Muscle of leg (tissue), 11 donors: ENCODE results near the gene ABHD16A. TPM values are rescaled to one million over a fixed set of nuclear protein-coding genes. Genes with fewer than 3 reads are reported as not detected.

Experiments used
- DNase-seq: peaks from one replicate; pipeline ENCODE4 v3.0.0; 2013
- H3K27ac ChIP-seq: one replicate; pipeline ENCODE4 v1.5.1; 2013; ENCODE audit warnings: mild to moderate bottlenecking, low read length, control low read depth
- H3K27me3 ChIP-seq: one replicate; pipeline ENCODE4 v1.6.1; 2013; ENCODE audit warnings: low read length; ENCODE audit not compliant: control insufficient read depth, insufficient read depth
- H3K36me3 ChIP-seq: one replicate; pipeline ENCODE4 v1.6.1; 2013; ENCODE audit warnings: low read length; ENCODE audit not compliant: control insufficient read depth, insufficient read depth
- H3K4me1 ChIP-seq: one replicate; pipeline ENCODE4 v1.6.1; 2013; ENCODE audit warnings: low read length; ENCODE audit not compliant: control insufficient read depth, insufficient read depth
- H3K4me3 ChIP-seq: one replicate; pipeline ENCODE4 v1.5.1; 2013; ENCODE audit warnings: low read length, control low read depth
- H3K9me3 ChIP-seq: replicated peaks from 2 replicates; pipeline ENCODE4 v1.6.1; 2013; ENCODE audit warnings: low read depth, low read length; ENCODE audit not compliant: control insufficient read depth
- WGBS: methylation state at CpG from one replicate; pipeline ENCODE4 v1.1.5; 2013; ENCODE audit warnings: missing lambda C conversion rate; ENCODE audit not compliant: insufficient coverage; 5-methylcytosine and 5-hydroxymethylcytosine counted together
- polyA plus RNA-seq, 8 donors: library from polyadenylated mRNA; unstranded; fragments of 120-200 nt; gene quantifications; one replicate each; pipeline versions ENCODE4 v1.2.1 to v1.2.3, GENCODE V29; 2013; ENCODE audit warnings: inconsistent platforms in 1 of 8, low replicate concordance in 1 of 8; ENCODE audit not compliant: insufficient read length in 8 of 8, insufficient read depth in 1 of 8
- total RNA-seq: library from RNA; stranded (reverse); fragments of 120-200 nt; gene quantifications from one replicate; pipeline ENCODE4 v1.2.4, GENCODE V29; 2013

Gene ABHD16A
- total and polyA plus RNA-seq, 9 donors = 42.0 to 55.8 (median 45.4) TPM

- Histone ChIP-seq H3K4me1 (peaks cover 37% of the 10 kb centered on the region), H3K4me3 (no peak within 1 kb of the TSS), H3K9me3 (no peaks in the 10 kb centered on the region), H3K27me3 (no peaks in the 10 kb centered on the region), H3K27ac (no peak within 1 kb of the TSS), H3K36me3 (peaks cover 25% of the 10 kb centered on the region)
- no peak for DNase-seq
- 88% methylated on average over 7 of the region's 8 CpGs for WGBS
Observed at GRCh38 chr6:31655349-31656237, 47.5 kb downstream of the ABHD16A start, which contains the start of gene APOM. APOM (plus strand) TSS chr6:31655894; CDS start chr6:31655967, 73 bp downstream.

GRCh38 chr6:31654574-31655348 is 48.4 kb downstream of the ABHD16A start:
- Histone ChIP-seq H3K27me3 (no peaks in the 10 kb centered on the region), H3K27ac (no peak overlapping the region), H3K4me1 (peaks cover 33% of the 10 kb centered on the region), H3K4me3 (no peak overlapping the region), H3K36me3 (peaks cover 28% of the 10 kb centered on the region), H3K9me3 (no peaks in the 10 kb centered on the region)
- DNase-seq = no peak
- 100% methylated on average over 1 of the region's 8 CpGs for WGBS

GRCh38 chr6:31652925-31653724 is 50.0 kb downstream of the ABHD16A start:
- no peaks in the 10 kb centered on the region for H3K27me3 ChIP-seq
- H3K27ac ChIP-seq = peak overlapping the region; percentile 100
- peak overlapping the region; percentile 94 for H3K4me3 ChIP-seq
- 0% methylated on average over 23 of the region's 37 CpGs for WGBS
- peaks cover 41% of the 10 kb centered on the region for H3K36me3 ChIP-seq
- no peaks in the 10 kb centered on the region for H3K9me3 ChIP-seq
- peaks cover 18% of the 10 kb centered on the region for H3K4me1 ChIP-seq
- peak; percentile 98 for DNase-seq

GRCh38 chr6:31651602-31652191 is 51.4 kb downstream of the ABHD16A start:
- Histone ChIP-seq H3K9me3 (no peaks in the 10 kb centered on the region), H3K4me3 (peak overlapping the region; percentile 94), H3K27ac (peak overlapping the region; percentile 100), H3K4me1 (peaks cover 17% of the 10 kb centered on the region), H3K27me3 (no peaks in the 10 kb centered on the region), H3K36me3 (peaks cover 41% of the 10 kb centered on the region)
- WGBS = 0% methylated on average over 24 of the region's 29 CpGs
- peak; percentile 93 for DNase-seq

DNA sequence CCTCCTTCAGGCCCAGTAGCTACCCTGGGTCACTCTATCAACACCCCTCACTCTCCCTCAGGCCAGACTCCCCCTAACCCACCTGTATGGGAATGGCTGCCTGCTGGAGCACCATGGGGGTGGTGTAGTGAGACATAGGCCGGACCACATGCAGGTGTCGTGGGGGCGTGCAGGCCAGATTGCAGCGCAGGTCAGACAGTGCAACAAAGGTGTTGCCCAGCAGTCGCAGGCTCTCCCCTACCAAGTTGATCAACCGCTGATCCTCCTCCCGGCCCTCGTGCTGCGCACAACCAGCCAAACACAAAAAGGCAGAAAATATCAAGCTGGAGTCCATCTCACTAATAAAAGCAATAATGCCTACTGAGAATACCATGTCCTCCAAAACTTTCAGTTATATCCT is 57.8 kb downstream of the ABHD16A start:
- no peak overlapping the region for H3K27ac ChIP-seq
- H3K4me1 ChIP-seq = no peaks in the 10 kb centered on the region
- WGBS = 96% methylated on average over 8 of the region's 9 CpGs
- DNase-seq = no peak
- peaks cover 89% of the 10 kb centered on the region for H3K36me3 ChIP-seq
- H3K4me3 ChIP-seq = no peak overlapping the region
- H3K27me3 ChIP-seq = no peaks in the 10 kb centered on the region
- H3K9me3 ChIP-seq = no peaks in the 10 kb centered on the region

GRCh38 chr6:31643818-31644454 is 59.2 kb downstream of the ABHD16A start:
- Histone ChIP-seq H3K9me3 (no peaks in the 10 kb centered on the region), H3K4me3 (no peak overlapping the region), H3K27me3 (no peaks in the 10 kb centered on the region), H3K4me1 (peaks cover 4% of the 10 kb centered on the region), H3K27ac (no peak overlapping the region), H3K36me3 (peaks cover 93% of the 10 kb centered on the region)
- DNase-seq = no peak
- WGBS = 96% methylated on average over 10 of the region's 17 CpGs

DNA sequence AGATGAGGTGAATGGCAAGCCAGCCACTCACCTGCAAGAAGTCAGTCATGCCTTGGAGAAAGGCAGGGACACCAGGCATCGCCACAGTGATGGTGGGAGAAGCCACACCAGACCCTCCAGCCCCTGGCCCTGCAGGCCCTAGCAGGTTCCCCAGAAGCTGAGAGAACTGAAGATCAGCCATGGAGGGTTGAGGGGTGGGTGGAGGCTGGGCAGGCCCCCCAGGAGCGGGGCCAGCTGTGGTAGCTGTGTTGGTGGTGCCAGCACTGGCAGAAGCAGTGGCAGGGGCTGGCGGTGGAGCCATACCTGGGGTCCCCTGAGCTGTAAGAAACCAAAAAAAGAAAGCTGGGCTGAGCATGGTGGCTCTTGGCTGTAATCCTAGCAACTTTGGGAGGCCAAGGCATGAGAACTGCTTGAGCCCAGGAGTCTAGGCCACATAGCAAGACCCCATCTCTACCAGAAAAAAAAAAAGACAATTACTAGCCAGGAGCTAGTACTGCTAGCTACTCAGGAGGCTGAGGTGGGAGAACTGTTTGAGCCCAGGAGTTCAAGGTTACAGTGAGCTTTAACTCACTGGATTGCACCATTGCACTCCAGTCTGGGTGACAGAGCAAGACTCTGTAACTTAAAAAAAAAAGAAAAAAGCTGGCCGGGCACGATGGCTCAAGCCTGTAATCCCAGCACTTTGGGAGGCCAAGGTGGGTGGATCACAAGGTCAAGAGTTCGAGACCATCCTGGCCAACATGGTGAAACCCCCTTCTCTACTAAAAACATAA is 60.1 kb downstream of the ABHD16A start:
- H3K9me3 ChIP-seq = no peaks in the 10 kb centered on the region
- H3K36me3 ChIP-seq = peaks cover 88% of the 10 kb centered on the region
- H3K4me1 ChIP-seq = peaks cover 4% of the 10 kb centered on the region
- H3K27ac ChIP-seq = no peak overlapping the region
- 95% methylated on average over 2 of the region's 6 CpGs for WGBS
- H3K4me3 ChIP-seq = no peak overlapping the region
- H3K27me3 ChIP-seq = no peaks in the 10 kb centered on the region
- DNase-seq = no peak

DNA sequence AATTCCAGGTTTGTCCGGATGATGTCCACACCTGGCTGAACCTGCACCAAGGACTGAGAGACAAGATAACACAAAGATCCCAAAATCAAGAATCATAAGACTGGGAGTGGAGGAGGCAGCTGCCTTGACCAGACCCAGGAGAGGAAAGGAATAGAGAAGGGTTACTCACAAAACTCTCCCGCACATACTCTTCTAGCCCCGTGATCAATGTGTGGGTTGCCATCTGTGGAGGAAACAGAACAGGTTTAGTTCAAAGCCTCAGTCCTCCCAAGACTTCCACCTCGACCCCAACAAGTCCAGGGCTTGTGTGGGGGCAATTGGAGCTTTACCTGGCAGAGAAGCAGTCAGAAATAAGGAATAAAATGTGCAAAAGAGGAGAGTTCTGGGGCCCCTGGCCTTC is 61.8 kb downstream of the ABHD16A start:
- Histone ChIP-seq H3K27me3 (no peaks in the 10 kb centered on the region), H3K4me1 (peaks cover 12% of the 10 kb centered on the region), H3K27ac (no peak overlapping the region), H3K4me3 (no peak overlapping the region), H3K36me3 (peaks cover 90% of the 10 kb centered on the region), H3K9me3 (no peaks in the 10 kb centered on the region)
- WGBS = no CpG with 5 or more reads among the region's 4 CpGs
- no peak for DNase-seq

- Histone ChIP-seq H3K36me3 (peaks cover 90% of the 10 kb centered on the region), H3K27ac (no peak overlapping the region), H3K27me3 (no peaks in the 10 kb centered on the region), H3K9me3 (no peaks in the 10 kb centered on the region), H3K4me3 (no peak overlapping the region), H3K4me1 (peaks cover 12% of the 10 kb centered on the region)
- DNase-seq = no peak
- 89% methylated on average over 3 of the region's 6 CpGs for WGBS
Observed at GRCh38 chr6:31640612-31641011, 62.5 kb downstream of the ABHD16A start.
